ENCODE results near the gene NAPB. TPM values are rescaled to one million over a fixed set of nuclear protein-coding genes. Genes with fewer than 3 reads are reported as not detected.

Gene NAPB
- total RNA-seq, 4 donors from 2014 or later, result 7.0 to 14.8 (median 13.1) TPM

- DNase-seq (ENCODE audit: low spot score), result no peak
- no peak for ATAC-seq (ENCODE audit: low FRiP score)
- TF ChIP-seq, protein P1, sequence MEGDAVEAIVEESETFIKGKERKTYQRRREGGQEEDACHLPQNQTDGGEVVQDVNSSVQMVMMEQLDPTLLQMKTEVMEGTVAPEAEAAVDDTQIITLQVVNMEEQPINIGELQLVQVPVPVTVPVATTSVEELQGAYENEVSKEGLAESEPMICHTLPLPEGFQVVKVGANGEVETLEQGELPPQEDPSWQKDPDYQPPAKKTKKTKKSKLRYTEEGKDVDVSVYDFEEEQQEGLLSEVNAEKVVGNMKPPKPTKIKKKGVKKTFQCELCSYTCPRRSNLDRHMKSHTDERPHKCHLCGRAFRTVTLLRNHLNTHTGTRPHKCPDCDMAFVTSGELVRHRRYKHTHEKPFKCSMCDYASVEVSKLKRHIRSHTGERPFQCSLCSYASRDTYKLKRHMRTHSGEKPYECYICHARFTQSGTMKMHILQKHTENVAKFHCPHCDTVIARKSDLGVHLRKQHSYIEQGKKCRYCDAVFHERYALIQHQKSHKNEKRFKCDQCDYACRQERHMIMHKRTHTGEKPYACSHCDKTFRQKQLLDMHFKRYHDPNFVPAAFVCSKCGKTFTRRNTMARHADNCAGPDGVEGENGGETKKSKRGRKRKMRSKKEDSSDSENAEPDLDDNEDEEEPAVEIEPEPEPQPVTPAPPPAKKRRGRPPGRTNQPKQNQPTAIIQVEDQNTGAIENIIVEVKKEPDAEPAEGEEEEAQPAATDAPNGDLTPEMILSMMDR (IDR thresholded peaks at IDR 0.05), result no peak
Measured at GRCh38 chr20:23438661-23439060, 17.4 kb upstream of the NAPB start.

- no peak for ATAC-seq (ENCODE audit: low FRiP score)
- no peak for DNase-seq (ENCODE audit: low spot score)
- TF ChIP-seq, protein P1 (IDR thresholded peaks at IDR 0.05), result no peak
Measured at GRCh38 chr20:23437126-23437899, 16.0 kb upstream of the NAPB start.

DNA sequence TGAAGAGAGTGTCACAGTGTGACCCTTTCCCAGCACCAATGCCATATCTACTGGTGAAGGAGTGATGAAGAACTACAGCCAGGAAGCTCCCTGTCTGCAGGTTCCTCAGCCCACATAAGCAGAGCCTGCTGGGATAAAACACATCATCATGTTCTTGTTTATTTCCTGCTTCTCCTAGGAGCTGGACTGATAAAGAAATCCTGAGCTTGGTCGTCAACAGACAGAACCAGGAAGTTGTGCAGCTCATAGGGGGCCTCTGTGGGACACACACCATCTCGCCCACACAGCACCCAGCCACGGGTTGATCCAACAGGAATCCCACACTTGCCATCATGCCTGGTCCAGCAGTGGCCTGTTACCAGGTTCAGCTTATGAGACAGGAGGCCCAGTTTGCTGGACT, 15.4 kb upstream of the NAPB start:
- no peak for ATAC-seq (ENCODE audit: low FRiP score)
- no peak for DNase-seq (ENCODE audit: low spot score)
- TF ChIP-seq, protein P1 (IDR thresholded peaks at IDR 0.05), result no peak

DNA sequence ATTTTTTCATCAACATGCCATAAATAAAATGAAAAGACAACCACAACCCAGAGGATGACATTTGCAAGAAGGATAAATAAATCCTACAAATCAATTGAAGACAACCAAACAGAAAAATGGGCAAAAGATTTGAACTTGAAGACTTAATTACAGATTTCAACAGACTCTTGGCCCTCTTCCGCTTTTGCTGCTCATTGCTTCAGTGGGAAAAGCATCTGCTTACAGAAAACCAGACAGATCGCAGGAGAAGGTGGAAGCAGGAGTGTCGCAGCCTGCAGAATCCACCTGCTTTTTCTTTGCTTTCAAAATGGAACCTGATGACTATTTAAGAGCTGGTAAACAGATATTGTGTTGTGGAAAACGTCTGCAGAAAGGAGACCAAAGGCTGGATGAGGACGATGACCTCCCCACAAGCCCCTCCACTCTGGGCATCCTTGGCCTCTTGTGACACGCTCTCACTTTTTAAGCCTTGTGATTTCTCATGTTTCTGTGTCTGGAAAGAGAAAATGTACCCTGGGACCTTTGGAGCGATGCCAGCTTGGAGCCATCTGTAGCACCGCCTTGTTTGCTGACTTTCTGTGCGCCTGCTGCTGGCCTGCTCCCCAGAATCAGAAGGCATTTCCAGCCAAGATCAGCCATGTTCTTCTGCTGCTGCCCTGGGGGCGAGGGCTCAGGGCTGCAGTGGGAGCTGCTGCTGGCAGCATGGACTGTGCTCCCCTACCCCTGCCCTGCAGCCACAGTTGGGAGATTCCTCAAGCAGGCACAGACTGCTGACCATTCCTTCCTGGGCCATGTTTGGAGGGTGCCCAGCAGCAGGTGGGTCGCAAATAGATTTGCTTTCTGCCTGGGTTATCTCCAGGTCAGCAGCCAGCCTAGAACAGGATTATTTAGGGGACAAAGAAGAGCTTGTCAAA, 14.6 kb upstream of the NAPB start:
- ATAC-seq (ENCODE audit: low FRiP score) (no peak), DNase-seq (ENCODE audit: low spot score) (no peak)
- TF ChIP-seq, protein P1 (IDR thresholded peaks at IDR 0.05), result no peak

GRCh38 chr20:23434521-23435313, 13.4 kb upstream of the NAPB start:
- ATAC-seq (ENCODE audit: low FRiP score) (no peak), DNase-seq (ENCODE audit: low spot score) (no peak)
- TF ChIP-seq, protein P1 (IDR thresholded peaks at IDR 0.05), result no peak

GRCh38 chr20:23433628-23434027, 12.3 kb upstream of the NAPB start:
- DNase-seq (ENCODE audit: low spot score) (no peak), ATAC-seq (ENCODE audit: low FRiP score) (no peak)
- TF ChIP-seq, protein P1 (IDR thresholded peaks at IDR 0.05), result no peak
